Heart left ventricle (tissue), 16 donors: ENCODE results near the gene LAMB3. TPM values are rescaled to one million over a fixed set of nuclear protein-coding genes. Genes with fewer than 3 reads are reported as not detected.
"Not testable (repeated sequence)": the region's sequence is repeated elsewhere in the genome, so short reads cannot be mapped to it uniquely, and the experiment has no call there.

Experiments used
- ATAC-seq, 4 donors: fragments of 200-7000 bp; cut with Tn5 transposase; one replicate each; pipeline ENCODE4 v1.9.1; 2020 to 2022; ENCODE audit warnings: moderate library complexity in 4 of 4, mild to moderate bottlenecking in 3 of 4, moderate number of reproducible peaks in 1 of 4
- DNase-seq, 5 donors: peaks; one replicate each; pipeline ENCODE4 v3.0.0-alpha.2; 2020
- H3K27ac ChIP-seq, 12 donors: fragments of 200-600 bp; sonication (generic) in 4 of 12; one replicate each; pipeline versions ENCODE4 v1.5.0 to v1.8.0; 2016 to 2022; ENCODE audit warnings: mild to moderate bottlenecking in 2 of 12
- H3K27me3 ChIP-seq, 9 donors: fragments of 200-600 bp; sonication (generic) in 2 of 9; one replicate each; pipeline versions ENCODE4 v1.5.1 to v1.8.0; 2016 to 2022; ENCODE audit warnings: mild to moderate bottlenecking in 3 of 9
- H3K36me3 ChIP-seq, 9 donors: fragments of 200-600 bp; sonication (generic) in 2 of 9; one replicate each; pipeline versions ENCODE4 v1.5.0 to v1.8.0; 2018 to 2022; ENCODE audit warnings: mild to moderate bottlenecking in 2 of 9
- H3K4me1 ChIP-seq, 12 donors: fragments of 200-600 bp; sonication (generic) in 4 of 12; one replicate each; pipeline versions ENCODE4 v1.5.0 to v1.8.0; 2016 to 2022; ENCODE audit warnings: mild to moderate bottlenecking in 3 of 12
- H3K4me3 ChIP-seq, 12 donors: fragments of 200-600 bp; sonication (generic) in 4 of 12; one replicate each; pipeline versions ENCODE4 v1.5.0 to v1.8.0; 2017 to 2022; ENCODE audit warnings: mild to moderate bottlenecking in 9 of 12, moderate library complexity in 4 of 12
- H3K9me3 ChIP-seq, 12 donors: fragments of 200-600 bp; sonication (generic) in 4 of 12; one replicate each; pipeline versions ENCODE4 v1.5.0 to v1.8.0; 2016 to 2022; ENCODE audit warnings: mild to moderate bottlenecking in 1 of 12
- CTCF ChIP-seq, 12 donors: fragments of 200-600 bp; sonication (generic) in 4 of 12; IDR thresholded peaks; one replicate each; pipeline versions ENCODE4 v1.5.0 to v1.8.0; 2018 to 2022; ENCODE audit warnings: antibody characterized with exemption in 12 of 12, mild to moderate bottlenecking in 5 of 12
- POLR2A ChIP-seq, 2 donors: fragments of 450-650 bp; IDR thresholded peaks; one replicate each; pipeline ENCODE4 v1.6.1; 2017; ENCODE audit warnings: antibody characterized with exemption in 2 of 2, mild to moderate bottlenecking in 2 of 2, moderate library complexity in 2 of 2
- WGBS, 4 donors: extraction: QIAGEN DNeasy Blood & Tissue Kit in 2 of 4; methylation state at CpG; one replicate each; pipeline versions ENCODE4 v1.1.5 to v1.1.7; 2013 to 2018; 5-methylcytosine and 5-hydroxymethylcytosine counted together
- intact Hi-C, 10 donors: fragments of 100-400 bp; cut with DNase I; formaldehyde crosslinking; loops; one replicate each; pipeline versions ENCODE4 v1.11.1 to v1.14.2; 2022
- long read RNA-seq, 3 donors: library from polyadenylated mRNA; unstranded; transcript quantifications; one replicate each; pipeline ENCODE4 v2.0.0, GENCODE V29; 2020 to 2021
- polyA plus RNA-seq, 2 donors: library from polyadenylated mRNA; stranded (reverse); fragments of 200-250 nt; gene quantifications; one replicate each; pipeline ENCODE4 v1.2.3, GENCODE V29; 2013
- total RNA-seq, 9 donors: library from RNA; depleted of rRNA in 2 of 9; stranded (reverse); fragments of >200 nt in 2 of 9; fragmentation: NEBNext Ultra II Directional in 3 of 9; extraction: Animal tissue kit (Norgen Biotek cat#: 25700) in 3 of 9; gene quantifications; one replicate each; pipeline versions ENCODE4 v1.1.0 to v1.2.4, GENCODE V29; 2016 to 2023
- donor health status: ischemic (EF 13 %, LVEDD 7.1; RV severe dilation, severe dysfunction).
- donor health status: healthy with polysubstance abuse.
- donor health status: DM: no; HTN: yes; CAD: no.
- donor health status: DM: no; HTN: no; CAD: no.
- donor health status: ischemic (EF 25% LVEDD 6.9; RV normal size, moderate dysfunction).
- donor health status: ischemic (EF 25% LVEDD 5.7; RV mildly dilated, moderate dysfunction).
- donor health status: healthy.
- donor health status: DM: yes; HTN: yes; CAD: no.
- donor health status: ischemic (EF 35%, LVEDD 5.7; RV mildly dilated, moderate dysfunction).
- donor health status: nonischemic (EF 11% LVEDD 7.7; RV severe dilation, severe dysfunction).
- donor health status: DM: yes; HTN: yes; CAD: no.
- donor health status: PGD.
- donor health status: ischemic (EF 29% LVEDD 5.4; RV normal size, mild dysfunction).
- donor health status: nonischemic (EF 23%, LVEDD 6.1; RV moderate dilation, normal function).

The LAMB3 gene
- 1 to 10 TPM in 8 of 9 donors, under 1 TPM in 1; 0.83 to 7.4 (median 3.6) TPM for total RNA-seq
- polyA plus RNA-seq = 1 to 10 TPM; 1.8 to 5.3 TPM
- long read RNA-seq, donor 1, partial matches to known transcripts = 8 of 8 reads
- long read RNA-seq, donor 1, other reads (novel, unspliced or antisense) = 0 of 8 reads
- long read RNA-seq, donor 2, partial matches to known transcripts = 15 of 15 reads
- long read RNA-seq, donor 2, other reads (novel, unspliced or antisense) = 0 of 15 reads
- long read RNA-seq, donor 3, full-length matches to known transcripts = 4 of 15 reads
- long read RNA-seq, donor 3, partial matches to known transcripts = 6 of 15 reads
- long read RNA-seq, donor 3, other reads (novel, unspliced or antisense) = 5 of 15 reads

GRCh38 chr1:209652121-209652735 lies at the start of gene LAMB3:
TSS of gene LAMB3 (minus strand) at chr1:209652425. CDS start at chr1:209650944, 1,481 bp downstream.
- TF ChIP-seq CTCF (IDR thresholded peaks at IDR 0.05) = no peak
- no peak for TF ChIP-seq POLR2A (IDR thresholded peaks at IDR 0.05)
- Histone ChIP-seq H3K4me1 (peaks cover 0 to 67% (median 50%) of the 10 kb centered on the region in 12 donors), H3K36me3 (no peaks in the 10 kb centered on the region), H3K4me3 (no peak within 1 kb of the TSS), H3K27ac (peak within 1 kb of the TSS in 8 of 12 donors; percentile 0 to 90 (median 49)), H3K27me3 (no peaks in the 10 kb centered on the region), H3K9me3 (no peaks in the 10 kb centered on the region)
- no peak for ATAC-seq
- WGBS, 4 donors = 78 to 84% (median 80%) methylated on average over 11 to 14 of the region's 14 CpGs
- DNase-seq = no peak
- intact Hi-C loops = no loop called here

GRCh38 chr1:209700686-209701085 lies 48.5 kb upstream of the LAMB3 start:
- not testable (repeated sequence) for H3K36me3 ChIP-seq, H3K27ac ChIP-seq, H3K9me3 ChIP-seq, H3K27me3 ChIP-seq, ATAC-seq, H3K4me3 ChIP-seq, DNase-seq
- intact Hi-C loops = loop anchor here in 1 of 10 donors (5.0 kb wide), 1 partner anchor 47 kb away; no protein-coding TSS in a partner anchor
- peaks cover 0 to 26% (median 11%) of the 10 kb centered on the region in 12 donors for H3K4me1 ChIP-seq

GRCh38 chr1:209697126-209697525 lies 44.9 kb upstream of the LAMB3 start:
- TF ChIP-seq CTCF (IDR thresholded peaks at IDR 0.05) (no peak), POLR2A (IDR thresholded peaks at IDR 0.05) (no peak)
- no peaks in the 10 kb centered on the region for H3K36me3 ChIP-seq
- intact Hi-C loops = loop anchor here in 3 of 10 donors (5.0 to 10.0 kb wide), 3 partner anchors 45 to 92 kb away; no protein-coding TSS in a partner anchor

GRCh38 chr1:209696673-209697072 lies 44.4 kb upstream of the LAMB3 start:
- Histone ChIP-seq H3K9me3 (no peaks in the 10 kb centered on the region), H3K4me1 (peaks cover 0 to 26% (median 4%) of the 10 kb centered on the region in 12 donors), H3K36me3 (no peaks in the 10 kb centered on the region), H3K27me3 (no peaks in the 10 kb centered on the region), H3K4me3 (no peak overlapping the region), H3K27ac (no peak overlapping the region)
- intact Hi-C loops = loop anchor here in 3 of 10 donors (5.0 to 10.0 kb wide), 3 partner anchors 46 to 92 kb away; no protein-coding TSS in a partner anchor
- DNase-seq (no peak), ATAC-seq (peak in 1 of 4 donors; percentile 45)
- TF ChIP-seq POLR2A (IDR thresholded peaks at IDR 0.05) = no peak
- TF ChIP-seq CTCF (IDR thresholded peaks at IDR 0.05) = no peak

More at GRCh38 chr1:209697126-209697525, 44.9 kb upstream of the LAMB3 start:
- ATAC-seq (no peak), DNase-seq (no peak)
- no peak overlapping the region for H3K4me3 ChIP-seq
- peaks cover 0 to 21% (median 3%) of the 10 kb centered on the region in 12 donors for H3K4me1 ChIP-seq
- H3K9me3 ChIP-seq = no peaks in the 10 kb centered on the region
- WGBS, 4 donors = 72 to 90% (median 82%) methylated on average over 3 of the region's 3 CpGs
- no peak overlapping the region for H3K27ac ChIP-seq
- no peaks in the 10 kb centered on the region for H3K27me3 ChIP-seq
